Measurements from ENCODE around the gene PTK6.
"Not testable (repeated sequence)": the region's sequence is repeated elsewhere in the genome, so short reads cannot be mapped to it uniquely, and the experiment has no call there.

The PTK6 gene

GRCh38 chr20:63568986-63569949 lies 32.1 kb upstream of the PTK6 start:
- no peak for ATAC-seq

- no peak for ATAC-seq
These were observed 31.2 kb upstream of the PTK6 start for GRCh38 chr20:63568170-63568981.

- ATAC-seq = peak; percentile 83 to 87
These were observed 30.4 kb upstream of the PTK6 start for GRCh38 chr20:63567386-63568169.

GRCh38 chr20:63567136-63567385 lies 29.9 kb upstream of the PTK6 start:
- ATAC-seq = no peak

- no peak for ATAC-seq
These were observed 29.4 kb upstream of the PTK6 start for GRCh38 chr20:63566395-63567135.

GRCh38 chr20:63565699-63566335 lies 28.6 kb upstream of the PTK6 start:
- ATAC-seq = no peak

- ATAC-seq = no peak
These were observed 28.0 kb upstream of the PTK6 start for GRCh38 chr20:63565021-63565698.

- ATAC-seq = no peak
These were observed 27.0 kb upstream of the PTK6 start for GRCh38 chr20:63564036-63564810.

- no peak for ATAC-seq
These were observed 26.2 kb upstream of the PTK6 start for GRCh38 chr20:63563225-63563935.

- no peak for ATAC-seq
These were observed 25.5 kb upstream of the PTK6 start for GRCh38 chr20:63562461-63563224.

- ATAC-seq = no peak
These were observed 24.6 kb upstream of the PTK6 start for GRCh38 chr20:63561624-63562396.

- no peak for ATAC-seq
These were observed 23.9 kb upstream of the PTK6 start for GRCh38 chr20:63560856-63561609.

GRCh38 chr20:63560333-63560805 lies 23.2 kb upstream of the PTK6 start:
- no peak for ATAC-seq

GRCh38 chr20:63559485-63560332 lies 22.5 kb upstream of the PTK6 start:
- not testable (repeated sequence) for ATAC-seq

GRCh38 chr20:63558804-63559484 lies 21.8 kb upstream of the PTK6 start:
- ATAC-seq = no peak

GRCh38 chr20:63557481-63557891 lies 20.3 kb upstream of the PTK6 start:
- no peak for ATAC-seq
